HG03139 (cell line): Measurements from ENCODE around the gene GCSAM.
"Not testable (repeated sequence)": the region's sequence is repeated elsewhere in the genome, so short reads cannot be mapped to it uniquely, and the experiment has no call there.

Source experiments
- ATAC-seq: cut with Tn5 transposase; IDR thresholded peaks from one replicate; pipeline ENCODE4 v1.9.1; 2021; ENCODE audit not compliant: unreplicated experiment

The GCSAM gene

GRCh38 chr3:112074616-112075497 lies 58.2 kb downstream of the GCSAM start:
- no peak for ATAC-seq

GRCh38 chr3:112074006-112074405 lies 59.0 kb downstream of the GCSAM start:
- no peak for ATAC-seq

GRCh38 chr3:112072387-112073060 lies 60.5 kb downstream of the GCSAM start:
- ATAC-seq = not testable (repeated sequence)
